Measurements from ENCODE around the gene PNPLA1.

DNA sequence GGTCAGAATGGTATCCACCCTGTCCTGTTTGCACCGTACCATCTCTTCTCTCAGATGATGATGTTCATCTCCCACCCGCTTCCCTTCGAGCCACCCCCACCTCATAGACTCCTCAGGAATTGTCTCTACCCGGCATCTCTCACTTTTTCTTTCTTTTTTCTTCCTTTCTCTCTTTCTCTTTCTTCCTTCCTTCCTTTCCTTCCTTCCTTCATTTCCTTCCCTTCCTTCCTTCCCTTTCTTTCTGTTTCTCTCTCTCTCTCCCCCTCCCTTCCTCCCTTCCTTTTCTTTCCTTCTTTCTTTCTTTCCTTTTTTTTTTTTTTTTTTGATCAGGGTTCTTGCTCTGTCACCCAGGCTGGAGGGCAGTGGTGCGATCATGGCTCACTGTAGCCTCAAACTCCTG, 27.7 kb upstream of the PNPLA1 start:
- TF ChIP-seq ESRRG (CRISPR knock-in tag; IDR thresholded peaks at IDR 0.05) (no peak), ZNF8 (CRISPR knock-in tag; IDR thresholded peaks at IDR 0.05) (no peak), ARNTL (CRISPR knock-in tag; IDR thresholded peaks at IDR 0.05; ENCODE audit: borderline replicate concordance, low read depth) (no peak)
